H1 (cell line): Measurements from ENCODE around the gene TRIM5. TPM values are rescaled to one million over a fixed set of nuclear protein-coding genes. Genes with fewer than 3 reads are reported as not detected.

Experiments used
- CTCF ChIA-PET: fragments of 300-600 bp; sonication (Branson Sonifier 250); formaldehyde crosslinking; loops from one replicate; lab custom pipeline; 2021; ENCODE audit not compliant: partially characterized antibody; lab: Charles Lee
- POLR2A ChIA-PET: fragments of 300-600 bp; sonication (Branson Sonifier 250); formaldehyde crosslinking; loops from one replicate; lab custom pipeline; 2021; ENCODE audit warnings: inconsistent platforms; ENCODE audit not compliant: partially characterized antibody; lab: Charles Lee
- DNase-seq, 2 experiments: peaks; one replicate each; pipeline versions ENCODE4 v3.0.0 to v3.0.0-alpha.2; 2010 to 2022; ENCODE audit warnings: low spot score in 2 of 2, low read depth in 1 of 2, mixed read lengths in 1 of 2
- FAIRE-seq: peaks from 2 replicates; lab custom pipeline; 2011; peaks lifted over from hg19 to GRCh38; lab: Jason Lieb, UNC
- H2AFZ ChIP-seq: 2 replicates; pipeline ENCODE4 v1.8.1; 2012; ENCODE audit warnings: low read length, inconsistent platforms
- H2AK5ac ChIP-seq: 2 replicates; pipeline ENCODE4 v1.6.1; 2013; ENCODE audit warnings: low read depth, low read length
- H2BK120ac ChIP-seq: replicated peaks from 2 replicates; pipeline ENCODE3; 2013; ENCODE audit warnings: low read depth, low read length, inconsistent platforms
- H2BK12ac ChIP-seq: 2 replicates; pipeline ENCODE4 v1.6.1; 2013; ENCODE audit warnings: low read depth, low read length
- H2BK15ac ChIP-seq: 2 replicates; pipeline ENCODE4 v1.6.1; 2013; ENCODE audit warnings: low read length
- H2BK20ac ChIP-seq: 2 replicates; pipeline ENCODE4 v1.6.1; 2013; ENCODE audit warnings: low read length
- H2BK5ac ChIP-seq: 2 replicates; pipeline ENCODE4 v1.6.1; 2013; ENCODE audit warnings: low read depth, low read length
- H3K14ac ChIP-seq: 2 replicates; pipeline ENCODE4 v1.6.1; 2013; ENCODE audit warnings: inconsistent platforms; ENCODE audit not compliant: insufficient read length
- H3K18ac ChIP-seq: 2 replicates; pipeline ENCODE4 v1.6.1; 2013; ENCODE audit warnings: low read length; ENCODE audit errors: extremely low read depth
- H3K23ac ChIP-seq: 2 replicates; pipeline ENCODE4 v1.6.1; 2013; ENCODE audit warnings: inconsistent platforms; ENCODE audit not compliant: insufficient read length
- H3K23me2 ChIP-seq: 2 replicates; pipeline ENCODE4 v1.6.1; 2013; ENCODE audit warnings: low read depth, low read length
- H3K27ac ChIP-seq: 2 replicates; pipeline ENCODE4 v1.6.1; 2011; ENCODE audit warnings: low read depth, low read length, inconsistent platforms
- H3K27me3 ChIP-seq, 4 experiments: replicated peaks in 1 of 4; 1 replicate in 1 of 4; 2 replicates in 3 of 4; pipeline versions ENCODE4 v1.6.1 to v1.8.1; 2011 to 2013; ENCODE audit warnings: low read length in 3 of 4, mild to moderate bottlenecking in 3 of 4, inconsistent platforms in 2 of 4, mixed read lengths in 2 of 4, moderate library complexity in 1 of 4; ENCODE audit not compliant: control insufficient read depth in 3 of 4, insufficient read depth in 3 of 4; ENCODE audit errors: extremely low read depth in 1 of 4
- H3K36me3 ChIP-seq, 4 experiments: 2 replicates each; pipeline versions ENCODE4 v1.6.1 to v1.8.1; 2011 to 2013; ENCODE audit warnings: mild to moderate bottlenecking in 4 of 4, low read length in 3 of 4, moderate library complexity in 2 of 4, control low read depth in 1 of 4, inconsistent platforms in 1 of 4; ENCODE audit not compliant: insufficient read depth in 4 of 4, control insufficient read depth in 2 of 4
- H3K4ac ChIP-seq: replicated peaks from 2 replicates; pipeline ENCODE3; 2013; ENCODE audit warnings: low read length, low read depth, mixed read lengths, inconsistent platforms; ENCODE audit not compliant: insufficient read length
- H3K4me1 ChIP-seq, 4 experiments: replicated peaks in 1 of 4; 1 replicate in 1 of 4; 2 replicates in 3 of 4; pipeline versions ENCODE4 v1.6.1 to v1.8.1; 2011 to 2013; ENCODE audit warnings: low read length in 3 of 4, inconsistent platforms in 2 of 4, mixed read lengths in 1 of 4; ENCODE audit not compliant: insufficient read depth in 4 of 4, control insufficient read depth in 3 of 4
- H3K4me2 ChIP-seq, 2 experiments: 2 replicates each; pipeline versions ENCODE4 v1.6.1 to v1.8.1; 2011 to 2013; ENCODE audit warnings: low read depth in 2 of 2, low read length in 2 of 2, control low read depth in 1 of 2, inconsistent platforms in 1 of 2, mild to moderate bottlenecking in 1 of 2; ENCODE audit not compliant: insufficient read depth in 1 of 2
- H3K4me3 ChIP-seq, 4 experiments: fragments of 200-600, 300-600 bp in 1 of 4; sonication (generic), shearing (Covaris generic), sonication (Bioruptor Twin) in 1 of 4; 2 replicates each; pipeline versions ENCODE4 v1.5.1 to v1.8.1; 2011 to 2016; ENCODE audit warnings: low read length in 4 of 4, low read depth in 3 of 4, control low read depth in 2 of 4, inconsistent platforms in 2 of 4, mild to moderate bottlenecking in 2 of 4, mixed read lengths in 1 of 4, moderate library complexity in 1 of 4; ENCODE audit not compliant: insufficient read depth in 2 of 4; ENCODE audit errors: extremely low read depth in 1 of 4
- H3K56ac ChIP-seq: replicated peaks from 2 replicates; pipeline ENCODE3; 2013; ENCODE audit warnings: low read depth, mild to moderate bottlenecking, mixed read lengths, low read length, inconsistent platforms; ENCODE audit not compliant: insufficient read length
- H3K79me1 ChIP-seq: 2 replicates; pipeline ENCODE4 v1.6.1; 2013; ENCODE audit warnings: low read depth, low read length, control low read depth
- H3K79me2 ChIP-seq, 2 experiments: 2 replicates each; pipeline versions ENCODE4 v1.6.1 to v1.8.1; 2012 to 2013; ENCODE audit warnings: low read length in 2 of 2, mild to moderate bottlenecking in 2 of 2, inconsistent platforms in 1 of 2; ENCODE audit not compliant: insufficient read depth in 2 of 2, control insufficient read depth in 1 of 2
- H3K9ac ChIP-seq, 4 experiments: replicated peaks in 1 of 4; 1 replicate in 1 of 4; 2 replicates in 3 of 4; pipeline versions ENCODE4 v1.6.1 to v1.8.1; 2011 to 2013; ENCODE audit warnings: low read depth in 3 of 4, low read length in 3 of 4, control low read depth in 2 of 4, mild to moderate bottlenecking in 2 of 4, moderate library complexity in 2 of 4, inconsistent platforms in 1 of 4; ENCODE audit errors: extremely low read depth in 1 of 4
- H3K9me3 ChIP-seq, 2 experiments: 2 replicates each; pipeline versions ENCODE4 v1.6.1 to v1.8.1; 2012 to 2013; ENCODE audit warnings: mild to moderate bottlenecking in 2 of 2, moderate library complexity in 2 of 2, control low read depth in 1 of 2, inconsistent platforms in 1 of 2, low read depth in 1 of 2, low read length in 1 of 2, mixed read lengths in 1 of 2; ENCODE audit not compliant: insufficient read depth in 2 of 2
- H4K20me1 ChIP-seq, 2 experiments: replicated peaks in 1 of 2; 2 replicates each; pipeline versions ENCODE3 to v1.8.1; 2011 to 2013; ENCODE audit warnings: inconsistent platforms in 2 of 2, low read length in 2 of 2, mild to moderate bottlenecking in 1 of 2; ENCODE audit not compliant: insufficient read depth in 2 of 2, control insufficient read depth in 1 of 2
- H4K5ac ChIP-seq: 2 replicates; pipeline ENCODE4 v1.6.1; 2013; ENCODE audit warnings: low read length, low read depth, mixed read lengths, inconsistent platforms; ENCODE audit not compliant: insufficient read length
- H4K8ac ChIP-seq: 2 replicates; pipeline ENCODE4 v1.8.0; 2013; ENCODE audit warnings: mild to moderate bottlenecking, moderate library complexity, low read length, inconsistent platforms; ENCODE audit not compliant: insufficient read depth; ENCODE audit errors: extremely low read depth
- H4K91ac ChIP-seq: replicated peaks from 2 replicates; pipeline ENCODE3; 2013; ENCODE audit warnings: low read length, mixed read lengths, inconsistent platforms; ENCODE audit not compliant: insufficient read length
- BACH1 ChIP-seq: IDR thresholded peaks from 2 replicates; pipeline ENCODE4 v1.6.1; 2012; ENCODE audit warnings: low read length, improper control_type of control experiment
- GABPA ChIP-seq: IDR thresholded peaks from 2 replicates; pipeline ENCODE4 v1.6.1; 2011; ENCODE audit warnings: mild to moderate bottlenecking, low read length, moderate library complexity, borderline replicate concordance; ENCODE audit not compliant: insufficient read depth
- RNF2 ChIP-seq: fragments of 200-900, 300-1000 bp; sonication (generic); IDR thresholded peaks from 2 replicates; pipeline ENCODE4 v1.7.1; 2016; ENCODE audit warnings: borderline replicate concordance, low read depth, mild to moderate bottlenecking, antibody characterized with exemption, low read length; ENCODE audit not compliant: poor library complexity, severe bottlenecking; ENCODE audit errors: missing control alignments
- RXRA ChIP-seq: IDR thresholded peaks from 2 replicates; pipeline ENCODE4 v1.6.1; 2011; ENCODE audit warnings: low read depth, mild to moderate bottlenecking, low read length, moderate library complexity; ENCODE audit not compliant: insufficient read depth
- SP2 ChIP-seq: IDR thresholded peaks from 2 replicates; pipeline ENCODE4 v1.6.1; 2012; ENCODE audit warnings: mild to moderate bottlenecking, low read length, inconsistent platforms
- SUZ12 ChIP-seq: fragments of 200-600 bp; sonication (generic); IDR thresholded peaks from 2 replicates; pipeline ENCODE4 v1.6.1; 2012; ENCODE audit warnings: mild to moderate bottlenecking, inconsistent platforms, low read length, moderate library complexity, mixed read lengths
- WGBS, 2 experiments: shearing (Covaris generic) in 1 of 2; methylation state at CpG; one replicate each; pipeline versions ENCODE4 v1.1.6 to v1.1.7; 2013 to 2015; ENCODE audit warnings: low lambda C conversion rate in 2 of 2, mixed read lengths in 2 of 2, inconsistent platforms in 1 of 2, low coverage in 1 of 2, missing lambda C conversion rate in 1 of 2; ENCODE audit not compliant: insufficient replicate concordance in 2 of 2, insufficient coverage in 1 of 2, insufficient read length in 1 of 2; ENCODE audit errors: extremely low coverage in 1 of 2, missing lambda C conversion rate in 1 of 2; 5-methylcytosine and 5-hydroxymethylcytosine counted together
- polyA plus RNA-seq, 7 experiments: library from polyadenylated mRNA; depleted of rRNA in 3 of 7; stranded (reverse) in 5 of 7; unstranded in 2 of 7; fragments of >200 nt in 5 of 7; fragments of 200-250 nt in 2 of 7; gene quantifications; 1 replicate in 5 of 7; 2 replicates in 1 of 7; 4 replicates in 1 of 7; pipeline versions ENCODE4 v1.2.1 to v1.2.3, GENCODE V29; 2011 to 2013; ENCODE audit warnings: missing spikeins in 2 of 7, mixed read lengths in 2 of 7
- total RNA-seq: library from RNA; stranded (reverse); fragmentation: NEBNext Ultra II Directional; extraction: Animal tissue kit (Norgen Biotek cat#: 25700); gene quantifications from 2 replicates; pipeline ENCODE4 v1.2.1, GENCODE V29; 2021
- TF ChIP-seq, protein P1 (sequence below): IDR thresholded peaks from 2 replicates; pipeline ENCODE4 v1.6.1; 2012; ENCODE audit warnings: low read length, inconsistent platforms

TRIM5 gene
- total and polyA plus RNA-seq, 2 of the 8 experiments (the other 6 are each of a cell fraction or from before 2014, with no cell fraction given) = 23.5 to 35.5 TPM

DNA sequence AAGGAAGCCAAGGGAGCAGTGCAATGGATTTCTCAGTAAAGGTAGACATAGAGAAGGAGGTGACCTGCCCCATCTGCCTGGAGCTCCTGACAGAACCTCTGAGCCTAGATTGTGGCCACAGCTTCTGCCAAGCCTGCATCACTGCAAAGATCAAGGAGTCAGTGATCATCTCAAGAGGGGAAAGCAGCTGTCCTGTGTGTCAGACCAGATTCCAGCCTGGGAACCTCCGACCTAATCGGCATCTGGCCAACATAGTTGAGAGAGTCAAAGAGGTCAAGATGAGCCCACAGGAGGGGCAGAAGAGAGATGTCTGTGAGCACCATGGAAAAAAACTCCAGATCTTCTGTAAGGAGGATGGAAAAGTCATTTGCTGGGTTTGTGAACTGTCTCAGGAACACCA is 11.3 kb upstream of the TRIM5 start:
- Histone ChIP-seq H3K4ac (no peak overlapping the region), H2BK5ac (no peak overlapping the region), H2BK20ac (no peak overlapping the region), H3K27me3 (no peaks in the 10 kb centered on the region), H4K8ac (no peak overlapping the region), H3K4me3 (no peak overlapping the region), H3K4me2 (no peak overlapping the region), H2AK5ac (no peak overlapping the region), H3K36me3 (peaks cover 2 to 44% (median 29%) of the 10 kb centered on the region in 4 experiments; a peak in 7 of 8 replicates), H3K56ac (no peak overlapping the region), H3K9me3 (no peaks in the 10 kb centered on the region), H3K79me2 (peaks cover 0 to 39% of the 10 kb centered on the region in 2 experiments; a peak in 2 of 4 replicates), H2BK12ac (no peak overlapping the region), H3K23ac (no peak overlapping the region), H3K27ac (no peak overlapping the region), H3K4me1 (no peaks in the 10 kb centered on the region), H4K5ac (no peak overlapping the region), H3K18ac (no peak overlapping the region), H2BK15ac (no peak overlapping the region), H3K23me2 (peaks cover 2% of the 10 kb centered on the region; the same call in 1 of the 2 replicates), H2BK120ac (no peak overlapping the region), H3K14ac (no peak overlapping the region), H3K79me1 (no peaks in the 10 kb centered on the region), H3K9ac (no peak overlapping the region), H2AFZ (no peak overlapping the region), H4K20me1 (peaks cover 0 to 3% of the 10 kb centered on the region in 2 experiments), H4K91ac (no peak overlapping the region)
- ChIA-PET POLR2A (no interaction called here), CTCF (interaction anchor here (0.6 to 1.3 kb wide), 3 partner anchors 11 to 111 kb away, joined by 3 to 5 read pairs (median 3); partner anchors contain the start of gene TRIM5)
- no peak for FAIRE-seq
- no peak for DNase-seq
- 100% methylated on average over 2 of the region's 2 CpGs; no CpG with 5 or more reads in 1 of the 2 experiments for WGBS, 2 experiments
- TF ChIP-seq, protein P1, sequence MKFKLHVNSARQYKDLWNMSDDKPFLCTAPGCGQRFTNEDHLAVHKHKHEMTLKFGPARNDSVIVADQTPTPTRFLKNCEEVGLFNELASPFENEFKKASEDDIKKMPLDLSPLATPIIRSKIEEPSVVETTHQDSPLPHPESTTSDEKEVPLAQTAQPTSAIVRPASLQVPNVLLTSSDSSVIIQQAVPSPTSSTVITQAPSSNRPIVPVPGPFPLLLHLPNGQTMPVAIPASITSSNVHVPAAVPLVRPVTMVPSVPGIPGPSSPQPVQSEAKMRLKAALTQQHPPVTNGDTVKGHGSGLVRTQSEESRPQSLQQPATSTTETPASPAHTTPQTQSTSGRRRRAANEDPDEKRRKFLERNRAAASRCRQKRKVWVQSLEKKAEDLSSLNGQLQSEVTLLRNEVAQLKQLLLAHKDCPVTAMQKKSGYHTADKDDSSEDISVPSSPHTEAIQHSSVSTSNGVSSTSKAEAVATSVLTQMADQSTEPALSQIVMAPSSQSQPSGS = no peak
- TF ChIP-seq BACH1 (no peak), RXRA (no peak), RNF2 (no peak), SUZ12 (no peak), GABPA (no peak), SP2 (no peak)
